NCI-H446 treated with DMSO at 0.1 percent for 48 hours (cell line): ENCODE data around the gene PGAP6.
A peak's percentile ranks its signal among the peaks of the same experiment; 100 is the strongest.
"Not testable (repeated sequence)": the region's sequence is repeated elsewhere in the genome, so short reads cannot be mapped to it uniquely, and the experiment has no call there.

Source experiments
- DNase-seq: peaks from one replicate; lab custom pipeline; 2025; lab: John Stamatoyannopoulos, UW

PGAP6 gene

GRCh38 chr16:364595-365491 lies 16.9 kb downstream of the PGAP6 start:
- no peak for DNase-seq

GRCh38 chr16:363766-364490 lies 17.9 kb downstream of the PGAP6 start:
- no peak for DNase-seq

GRCh38 chr16:363110-363765 lies 18.5 kb downstream of the PGAP6 start:
- no peak for DNase-seq

GRCh38 chr16:362702-362999 lies 19.1 kb downstream of the PGAP6 start:
- not testable (repeated sequence) for DNase-seq

GRCh38 chr16:361872-362701 lies 19.7 kb downstream of the PGAP6 start:
- DNase-seq, result peak; percentile 40

GRCh38 chr16:361341-361871 lies 20.4 kb downstream of the PGAP6 start:
- no peak for DNase-seq

- DNase-seq, result no peak
Observed at GRCh38 chr16:360698-361336, 21.0 kb downstream of the PGAP6 start.

- DNase-seq, result no peak
Observed at GRCh38 chr16:359871-360697, 21.7 kb downstream of the PGAP6 start.

- no peak for DNase-seq
Observed at GRCh38 chr16:359067-359763, 22.6 kb downstream of the PGAP6 start.

- no peak for DNase-seq
Observed at GRCh38 chr16:356741-357140, 25.0 kb downstream of the PGAP6 start.

GRCh38 chr16:354971-355461 lies 26.8 kb downstream of the PGAP6 start:
- no peak for DNase-seq

GRCh38 chr16:354291-354881 lies 27.4 kb downstream of the PGAP6 start:
- no peak for DNase-seq

- no peak for DNase-seq
Observed at GRCh38 chr16:353404-354290, 28.1 kb downstream of the PGAP6 start.

GRCh38 chr16:352547-353403 lies 29.0 kb downstream of the PGAP6 start, which contains the start of gene AXIN1:
TSS of gene AXIN1 (minus strand) at chr16:352723. CDS start at chr16:347025, 5,698 bp downstream.
- peak; percentile 88 for DNase-seq

GRCh38 chr16:351804-352520 lies 29.8 kb downstream of the PGAP6 start:
- DNase-seq, result no peak

- no peak for DNase-seq
Observed at GRCh38 chr16:350203-350602, 31.6 kb downstream of the PGAP6 start.
